GM12872 (cell line): ENCODE data around the gene CCNF.

Source experiments
- CTCF ChIP-seq: IDR thresholded peaks from 3 replicates; pipeline ENCODE4 v1.5.1; 2011; ENCODE audit warnings: low read depth, mild to moderate bottlenecking, low read length, moderate library complexity; ENCODE audit not compliant: insufficient read depth

CCNF gene

DNA sequence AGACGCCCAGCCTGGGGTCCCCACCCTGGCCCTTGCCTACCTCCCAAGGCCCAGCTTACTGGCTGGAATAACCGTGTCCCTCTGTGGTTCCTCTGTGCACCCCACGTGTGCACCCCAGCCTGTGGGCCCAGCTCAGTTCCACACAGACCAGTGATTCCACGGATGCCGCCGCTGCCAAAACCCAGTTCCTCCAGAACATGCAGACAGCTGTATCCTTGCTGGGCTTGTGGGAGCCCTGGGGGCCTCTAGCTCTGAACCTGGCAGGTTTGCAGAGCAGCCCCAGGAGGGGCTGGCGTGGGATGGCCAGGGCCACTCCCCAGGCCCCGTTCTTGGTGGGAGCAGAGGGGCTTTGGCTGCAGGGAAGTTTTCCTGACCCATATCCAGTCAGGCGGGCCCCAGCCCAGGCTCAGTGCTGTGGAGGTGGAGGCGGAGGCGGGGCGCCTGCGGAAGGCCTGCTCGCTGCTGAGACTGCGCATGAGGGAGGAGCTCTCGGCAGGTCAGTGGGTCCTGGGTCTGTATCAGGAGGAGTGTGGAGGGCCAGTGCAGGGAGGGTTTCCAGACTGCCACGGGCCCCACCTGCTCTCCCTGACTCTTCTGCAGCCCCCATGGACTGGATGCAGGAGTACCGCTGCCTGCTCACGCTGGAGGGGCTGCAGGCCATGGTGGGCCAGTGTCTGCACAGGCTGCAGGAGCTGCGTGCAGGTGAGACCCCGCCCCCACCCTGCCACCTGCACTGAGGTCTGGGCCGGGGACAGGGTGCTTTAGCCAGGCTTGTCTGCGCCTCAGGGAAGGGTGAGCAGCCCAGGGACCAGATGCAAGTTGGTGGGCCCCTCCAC is 33.0 kb downstream of the CCNF start:
- no peak for TF ChIP-seq CTCF

GRCh38 chr16:2464333-2464732 is 35.1 kb downstream of the CCNF start:
- no peak for TF ChIP-seq CTCF

DNA sequence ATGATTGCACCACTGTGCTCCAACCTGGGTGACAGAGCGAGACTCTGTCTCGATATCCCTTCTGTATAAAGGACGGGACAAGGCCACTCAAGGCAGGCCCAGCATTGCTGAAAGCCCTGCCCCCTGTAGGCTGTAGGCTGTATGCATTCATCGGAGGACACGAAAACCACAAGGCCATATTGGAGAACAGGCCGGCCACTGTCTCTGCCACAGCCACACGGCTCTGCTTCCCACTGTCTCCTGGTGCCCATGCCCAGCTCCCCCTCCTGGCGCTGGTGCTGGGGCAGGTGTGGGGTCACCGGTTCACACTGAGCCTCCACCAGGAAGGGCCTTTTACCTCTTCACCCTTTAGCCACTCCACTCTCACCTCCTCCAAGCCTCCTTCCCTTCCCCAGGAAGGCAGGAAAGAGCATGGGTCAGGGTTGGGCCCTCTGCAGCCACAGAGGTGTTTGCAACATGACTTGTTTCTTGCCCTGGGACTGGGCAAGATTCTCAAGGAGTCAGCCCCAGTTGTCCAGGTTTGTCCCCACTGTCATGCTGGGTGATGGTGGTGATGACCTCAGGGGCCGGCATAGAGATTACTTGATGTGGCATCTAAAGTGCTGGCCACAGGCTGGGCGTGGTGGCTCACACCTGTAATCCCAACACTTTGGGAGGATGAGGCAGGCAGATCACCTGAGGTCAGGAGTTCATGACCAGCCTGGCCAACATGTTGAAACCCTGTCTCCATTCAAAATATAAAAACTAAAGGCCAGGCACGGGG is 36.6 kb downstream of the CCNF start:
- peak; percentile 45; the same call in 2 of the 3 replicates for TF ChIP-seq CTCF

- no peak for TF ChIP-seq CTCF
Observed at GRCh38 chr16:2466667-2467527, 37.6 kb downstream of the CCNF start.

GRCh38 chr16:2467528-2468232 is 38.4 kb downstream of the CCNF start:
- TF ChIP-seq CTCF: peak; percentile 26; the same call in 1 of the 3 replicates

DNA sequence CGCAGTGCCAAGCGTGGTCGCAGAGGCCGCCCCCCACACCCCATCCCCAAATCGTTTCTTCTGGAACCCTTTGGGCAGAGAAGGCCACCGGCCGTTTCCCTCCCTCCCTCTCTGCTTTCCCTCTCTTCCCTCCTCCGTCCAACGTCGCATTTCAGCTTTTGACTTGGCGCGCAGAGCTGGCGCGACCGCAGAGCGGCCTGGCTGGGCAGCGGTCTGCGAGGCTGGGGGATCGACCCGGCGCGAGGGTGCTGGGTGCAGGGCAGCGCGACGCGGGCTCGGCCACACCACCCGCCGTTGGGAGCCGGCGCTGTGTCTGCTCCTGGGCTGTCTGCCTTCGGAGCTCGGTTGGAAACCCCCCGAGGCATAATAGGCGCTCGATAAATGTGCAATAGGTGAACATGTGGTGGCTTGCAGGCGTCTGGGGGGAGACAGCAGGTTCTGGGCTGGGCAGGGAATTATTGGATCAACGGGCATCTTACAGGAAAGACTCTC is 39.0 kb downstream of the CCNF start:
- no peak for TF ChIP-seq CTCF
